Heart right ventricle (tissue), 16 donors: ENCODE results near the gene DENND4A. TPM values are rescaled to one million over a fixed set of nuclear protein-coding genes. Genes with fewer than 3 reads are reported as not detected.

ENCODE experiments used
- ATAC-seq, 8 donors: fragments of 200-7000 bp; cut with Tn5 transposase; one replicate each; pipeline ENCODE4 v1.9.1; 2020; ENCODE audit warnings: mild to moderate bottlenecking in 8 of 8, moderate library complexity in 8 of 8, moderate number of reproducible peaks in 1 of 8
- DNase-seq, 2 donors: peaks; one replicate each; pipeline ENCODE4 v3.0.0-alpha.2; 2020
- H3K27ac ChIP-seq, 10 donors: fragments of 200-600 bp; sonication (generic) in 2 of 10; one replicate each; pipeline versions ENCODE4 v1.5.0 to v1.8.0; 2020 to 2022; ENCODE audit warnings: mild to moderate bottlenecking in 3 of 10
- H3K27me3 ChIP-seq, 7 donors: fragments of 200-600 bp; one replicate each; pipeline ENCODE4 v1.8.0; 2021 to 2022; ENCODE audit warnings: mild to moderate bottlenecking in 2 of 7
- H3K36me3 ChIP-seq, 9 donors: fragments of 200-600 bp; sonication (generic) in 1 of 9; one replicate each; pipeline versions ENCODE4 v1.5.0 to v1.8.0; 2020 to 2022; ENCODE audit warnings: mild to moderate bottlenecking in 2 of 9
- H3K4me1 ChIP-seq, 9 donors: fragments of 200-600 bp; sonication (generic) in 1 of 9; one replicate each; pipeline versions ENCODE4 v1.5.0 to v1.8.0; 2020 to 2022; ENCODE audit warnings: mild to moderate bottlenecking in 4 of 9
- H3K4me3 ChIP-seq, 10 donors: fragments of 200-600 bp; sonication (generic) in 2 of 10; one replicate each; pipeline versions ENCODE4 v1.5.0 to v1.8.0; 2020 to 2022; ENCODE audit warnings: mild to moderate bottlenecking in 7 of 10, moderate library complexity in 2 of 10
- H3K9me3 ChIP-seq, 11 donors: fragments of 200-600 bp in 10 of 11; sonication (generic) in 2 of 11; one replicate each; pipeline versions ENCODE4 v1.5.0 to v1.8.0; 2013 to 2022; ENCODE audit warnings: mild to moderate bottlenecking in 2 of 11, control low read depth in 1 of 11, moderate library complexity in 1 of 11
- WGBS, 2 donors: extraction: QIAGEN DNeasy Blood & Tissue Kit; methylation state at CpG; one replicate each; pipeline ENCODE4 v1.1.7; 2013; ENCODE audit warnings: inconsistent platforms in 1 of 2; 5-methylcytosine and 5-hydroxymethylcytosine counted together
- intact Hi-C, 10 donors: fragments of 100-400 bp; cut with DNase I; formaldehyde crosslinking; loops; one replicate each; pipeline versions ENCODE4 v1.11.1 to v1.14.2; 2022
- polyA plus RNA-seq, 2 donors: library from polyadenylated mRNA; stranded (reverse); fragments of 200-250 nt; gene quantifications; one replicate each; pipeline ENCODE4 v1.2.3, GENCODE V29; 2013
- total RNA-seq, 10 donors: library from RNA; stranded (reverse); fragmentation: NEBNext Ultra II Directional in 3 of 10; extraction: Animal tissue kit (Norgen Biotek cat#: 25700) in 3 of 10; gene quantifications; one replicate each; pipeline versions ENCODE4 v1.2.1 to v1.2.4, GENCODE V29; 2021 to 2023
- TF ChIP-seq, protein P1 (sequence below), 9 donors: fragments of 200-600 bp; sonication (generic) in 2 of 9; IDR thresholded peaks; one replicate each; pipeline versions ENCODE4 v1.5.0 to v1.8.0; 2021 to 2022; ENCODE audit warnings: antibody characterized with exemption in 9 of 9, mild to moderate bottlenecking in 5 of 9, moderate library complexity in 1 of 9
- donor health status: Arrhythmogenic right ventricular cardiomyopathy.
- donor health status: ischemic (EF 13 %, LVEDD 7.1; RV severe dilation, severe dysfunction).
- donor health status: healthy with polysubstance abuse.
- donor health status: DM: no; HTN: yes; CAD: no.
- donor health status: DM: no; HTN: no; CAD: no.
- donor health status: ischemic (EF 25% LVEDD 6.9; RV normal size, moderate dysfunction).
- donor health status: ischemic (EF 25% LVEDD 5.7; RV mildly dilated, moderate dysfunction).
- donor health status: healthy.
- donor health status: DM: yes; HTN: yes; CAD: no.
- donor health status: Ischemic cardiomyopathy.
- donor health status: ischemic (EF 35%, LVEDD 5.7; RV mildly dilated, moderate dysfunction).
- donor health status: nonischemic (EF 11% LVEDD 7.7; RV severe dilation, severe dysfunction).
- donor health status: DM: yes; HTN: yes; CAD: no.
- donor health status: PGD.
- donor health status: ischemic (EF 29% LVEDD 5.4; RV normal size, mild dysfunction).
- donor health status: nonischemic (EF 23%, LVEDD 6.1; RV moderate dilation, normal function).

Gene DENND4A
- total and polyA plus RNA-seq, 12 donors, result 3.2 to 23.8 (median 15.5) TPM

DNA sequence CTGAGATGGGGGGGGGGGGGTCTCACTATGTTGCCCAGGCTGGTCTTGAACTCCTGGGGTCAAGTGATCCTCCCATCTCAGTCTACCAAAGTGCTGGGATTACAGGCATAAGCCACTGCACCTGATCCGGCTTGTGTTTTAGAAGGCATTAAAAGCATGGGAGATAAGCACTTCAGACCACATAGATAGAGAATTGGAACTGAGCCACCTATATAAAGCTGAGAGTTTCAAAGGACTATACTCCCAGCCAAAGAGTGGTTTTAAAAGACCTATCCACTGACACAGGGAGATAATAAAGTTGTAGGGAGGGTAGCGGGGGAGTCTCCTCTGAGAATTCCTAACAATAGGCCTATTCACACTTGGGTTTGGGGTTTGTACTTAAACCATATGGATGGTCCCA is 34.8 kb downstream of the DENND4A start:
- Histone ChIP-seq H3K4me1 (peaks cover 0 to 7% (median 0%) of the 10 kb centered on the region in 9 donors), H3K36me3 (peaks cover 0 to 66% (median 10%) of the 10 kb centered on the region in 9 donors), H3K9me3 (no peaks in the 10 kb centered on the region), H3K4me3 (no peak overlapping the region), H3K27me3 (no peaks in the 10 kb centered on the region), H3K27ac (no peak overlapping the region)
- TF ChIP-seq, protein P1, sequence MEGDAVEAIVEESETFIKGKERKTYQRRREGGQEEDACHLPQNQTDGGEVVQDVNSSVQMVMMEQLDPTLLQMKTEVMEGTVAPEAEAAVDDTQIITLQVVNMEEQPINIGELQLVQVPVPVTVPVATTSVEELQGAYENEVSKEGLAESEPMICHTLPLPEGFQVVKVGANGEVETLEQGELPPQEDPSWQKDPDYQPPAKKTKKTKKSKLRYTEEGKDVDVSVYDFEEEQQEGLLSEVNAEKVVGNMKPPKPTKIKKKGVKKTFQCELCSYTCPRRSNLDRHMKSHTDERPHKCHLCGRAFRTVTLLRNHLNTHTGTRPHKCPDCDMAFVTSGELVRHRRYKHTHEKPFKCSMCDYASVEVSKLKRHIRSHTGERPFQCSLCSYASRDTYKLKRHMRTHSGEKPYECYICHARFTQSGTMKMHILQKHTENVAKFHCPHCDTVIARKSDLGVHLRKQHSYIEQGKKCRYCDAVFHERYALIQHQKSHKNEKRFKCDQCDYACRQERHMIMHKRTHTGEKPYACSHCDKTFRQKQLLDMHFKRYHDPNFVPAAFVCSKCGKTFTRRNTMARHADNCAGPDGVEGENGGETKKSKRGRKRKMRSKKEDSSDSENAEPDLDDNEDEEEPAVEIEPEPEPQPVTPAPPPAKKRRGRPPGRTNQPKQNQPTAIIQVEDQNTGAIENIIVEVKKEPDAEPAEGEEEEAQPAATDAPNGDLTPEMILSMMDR (IDR thresholded peaks at IDR 0.05), result no peak
- 85 to 87% methylated on average over 2 of the region's 2 CpGs for WGBS, 2 donors
- DNase-seq (no peak), ATAC-seq (no peak)
- intact Hi-C loops, result no loop called here

DNA sequence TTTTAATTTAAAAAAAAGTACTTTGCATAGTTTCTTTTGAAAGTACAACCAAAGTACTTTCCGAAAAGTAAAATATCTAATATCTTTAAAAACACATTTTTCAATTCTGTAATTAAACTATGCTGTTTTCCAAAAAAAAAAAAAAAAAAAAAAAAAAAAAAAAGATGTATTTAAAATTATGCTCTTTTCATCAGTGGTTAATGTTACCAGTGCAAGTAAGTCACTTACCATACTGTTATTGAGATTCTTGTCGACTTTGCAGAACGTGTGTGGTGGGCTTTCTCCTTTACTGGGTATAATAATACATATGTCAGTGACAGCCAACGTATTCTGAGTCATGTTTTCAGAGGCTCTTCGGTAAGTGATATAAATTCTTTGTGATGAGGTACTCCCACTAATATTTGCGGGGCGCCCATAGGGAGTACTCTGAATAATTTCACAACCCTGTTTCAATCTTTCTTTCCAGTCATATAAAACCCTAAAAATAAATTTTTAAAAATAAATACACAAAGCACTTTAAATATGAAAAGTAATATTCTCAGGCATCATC is 39.9 kb downstream of the DENND4A start:
- ATAC-seq (no peak), DNase-seq (no peak)
- TF ChIP-seq, protein P1 (IDR thresholded peaks at IDR 0.05), result no peak
- Histone ChIP-seq H3K4me1 (no peaks in the 10 kb centered on the region), H3K27ac (no peak overlapping the region), H3K27me3 (no peaks in the 10 kb centered on the region), H3K4me3 (no peak overlapping the region), H3K36me3 (peaks cover 0 to 78% (median 0%) of the 10 kb centered on the region in 9 donors), H3K9me3 (no peaks in the 10 kb centered on the region)
- 76 to 81% methylated on average over 7 of the region's 7 CpGs for WGBS, 2 donors
- intact Hi-C loops, result no loop called here

DNA sequence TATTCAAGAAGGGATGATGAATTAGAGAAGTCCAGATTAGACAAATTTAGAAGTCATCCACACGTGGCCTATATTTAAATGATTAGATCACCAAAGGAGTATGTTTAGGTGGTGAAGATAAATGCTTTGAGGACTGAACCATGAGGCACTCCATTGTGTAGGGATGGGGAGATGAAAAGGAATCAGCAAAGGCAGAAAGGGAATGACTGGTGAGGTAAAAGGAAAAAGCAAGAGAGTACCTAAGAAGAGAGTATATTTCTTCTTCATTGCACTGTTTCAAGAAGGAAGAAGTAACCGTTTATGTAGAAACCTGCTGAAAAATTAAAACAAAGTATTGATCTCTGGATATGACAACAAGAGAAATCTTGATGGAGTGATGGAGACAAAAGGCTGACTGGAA is 40.7 kb downstream of the DENND4A start:
- Histone ChIP-seq H3K4me3 (no peak overlapping the region), H3K9me3 (no peaks in the 10 kb centered on the region), H3K27me3 (no peaks in the 10 kb centered on the region), H3K36me3 (peaks cover 0 to 74% (median 0%) of the 10 kb centered on the region in 9 donors), H3K27ac (no peak overlapping the region), H3K4me1 (no peaks in the 10 kb centered on the region)
- TF ChIP-seq, protein P1 (IDR thresholded peaks at IDR 0.05), result no peak
- WGBS, 2 donors, result 66 to 76% methylated on average over 2 of the region's 2 CpGs
- ATAC-seq (no peak), DNase-seq (no peak)
- intact Hi-C loops, result no loop called here

DNA sequence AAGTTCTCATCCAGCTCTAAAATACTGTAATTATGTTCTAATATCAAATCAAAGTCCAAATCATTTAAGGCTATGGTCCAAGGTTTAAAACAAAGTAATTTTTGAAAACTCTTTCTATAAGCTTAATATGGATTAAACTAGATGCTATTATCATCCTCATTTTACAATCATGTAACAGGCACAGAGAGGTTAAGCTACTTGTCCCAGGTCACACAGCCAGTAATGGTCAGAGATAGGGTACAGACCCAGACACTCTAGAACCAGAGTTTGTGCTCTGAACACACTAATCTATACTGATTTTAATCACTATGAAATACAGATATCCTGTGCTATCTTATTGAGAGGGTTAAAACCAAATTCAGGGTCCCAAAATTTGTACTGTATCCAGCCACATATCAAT is 44.8 kb downstream of the DENND4A start:
- no peak for ATAC-seq
- intact Hi-C loops, result loop anchor here in 1 of 10 donors (10.0 kb wide), 1 partner anchor 78 kb away; no protein-coding TSS in a partner anchor
- no peak overlapping the region for H3K4me3 ChIP-seq

More for the DNA sequence above, 44.8 kb downstream of the DENND4A start:
- Histone ChIP-seq H3K27ac (no peak overlapping the region), H3K4me1 (peaks cover 0 to 6% (median 0%) of the 10 kb centered on the region in 9 donors), H3K9me3 (no peaks in the 10 kb centered on the region), H3K36me3 (peaks cover 0 to 39% (median 0%) of the 10 kb centered on the region in 9 donors), H3K27me3 (no peaks in the 10 kb centered on the region)
- TF ChIP-seq, protein P1 (IDR thresholded peaks at IDR 0.05), result no peak
- DNase-seq, result no peak
